ENCODE results near the gene YTHDC2.

GRCh38 chr5:113569396-113569795 is 55.9 kb downstream of the YTHDC2 start:
- no peak for TF ChIP-seq CTCF (IDR thresholded peaks at IDR 0.05)
- TF ChIP-seq POLR2AphosphoS5 (IDR thresholded peaks at IDR 0.05): no peak
- TF ChIP-seq POLR2A (IDR thresholded peaks at IDR 0.05): no peak
